Lung (tissue), 12 donors: ENCODE data around the gene SFXN2. TPM values are rescaled to one million over a fixed set of nuclear protein-coding genes. Genes with fewer than 3 reads are reported as not detected.

Source experiments
- ATAC-seq: fragments of 200-7000 bp; cut with Tn5 transposase; one replicate; pipeline ENCODE4 v1.9.1; 2020; ENCODE audit warnings: moderate number of reproducible peaks; ENCODE audit not compliant: insufficient read depth, low FRiP score
- DNase-seq, 3 donors: peaks; one replicate each; pipeline ENCODE4 v3.0.0-alpha.2; 2013 to 2017
- H3K27ac ChIP-seq, 2 donors: one replicate each; pipeline ENCODE4 v1.5.1; 2013; ENCODE audit warnings: mild to moderate bottlenecking in 2 of 2, moderate library complexity in 2 of 2, control low read depth in 1 of 2, inconsistent platforms in 1 of 2, low read depth in 1 of 2, low read length in 1 of 2
- H3K27me3 ChIP-seq, 3 donors: one replicate each; pipeline ENCODE4 v1.5.1; 2013; ENCODE audit warnings: low read length in 2 of 3; ENCODE audit not compliant: control insufficient read depth in 3 of 3, insufficient read depth in 3 of 3
- H3K36me3 ChIP-seq, 4 donors: one replicate each; pipeline ENCODE4 v1.5.1; 2013; ENCODE audit warnings: low read length in 4 of 4, mild to moderate bottlenecking in 1 of 4, moderate library complexity in 1 of 4; ENCODE audit not compliant: control insufficient read depth in 4 of 4, insufficient read depth in 4 of 4
- H3K4me1 ChIP-seq, 5 donors: one replicate each; pipeline ENCODE4 v1.5.1; 2013; ENCODE audit warnings: low read length in 5 of 5, mild to moderate bottlenecking in 2 of 5, moderate library complexity in 1 of 5; ENCODE audit not compliant: control insufficient read depth in 5 of 5, insufficient read depth in 5 of 5
- H3K4me3 ChIP-seq: one replicate; pipeline ENCODE4 v1.5.1; 2013; ENCODE audit warnings: mild to moderate bottlenecking, control low read depth, moderate library complexity
- H3K9ac ChIP-seq, 2 donors: one replicate each; pipeline ENCODE4 v1.5.1; 2013; ENCODE audit warnings: low read length in 2 of 2, control low read depth in 1 of 2; ENCODE audit not compliant: insufficient read depth in 1 of 2
- H3K9me3 ChIP-seq, 4 donors: one replicate each; pipeline ENCODE4 v1.5.1; 2013; ENCODE audit warnings: low read length in 3 of 4, mild to moderate bottlenecking in 1 of 4, moderate library complexity in 1 of 4; ENCODE audit not compliant: control insufficient read depth in 4 of 4, insufficient read depth in 3 of 4
- WGBS, 2 donors: extraction: QIAGEN DNeasy Blood & Tissue Kit; methylation state at CpG; one replicate each; pipeline ENCODE4 v1.1.7; 2013; 5-methylcytosine and 5-hydroxymethylcytosine counted together
- polyA plus RNA-seq, 2 donors: library from polyadenylated mRNA; stranded (reverse); fragments of 200-250 nt; gene quantifications; one replicate each; pipeline ENCODE4 v1.2.1, GENCODE V29; 2013
- total RNA-seq, 2 donors: library from RNA; depleted of rRNA in 1 of 2; stranded (reverse); fragments of >200 nt in 1 of 2; gene quantifications; one replicate each; pipeline ENCODE4 v1.2.1, GENCODE V29; 2014 to 2021
- TF ChIP-seq, protein P1 (sequence below): IDR thresholded peaks from 2 replicates; pipeline ENCODE4 v1.5.1; 2012; ENCODE audit warnings: mild to moderate bottlenecking; ENCODE audit errors: control extremely low read depth, extremely low read depth
- donor health status: control.
- donor health status: control.
- donor health status: Bipolar disorder and iron deficiency.
- donor health status: healthy.
- donor health status: DM: yes; HTN: yes; CAD: no.

SFXN2 gene
- total and polyA plus RNA-seq, 4 donors = 10.8 to 27.0 (median 14.0) TPM

DNA sequence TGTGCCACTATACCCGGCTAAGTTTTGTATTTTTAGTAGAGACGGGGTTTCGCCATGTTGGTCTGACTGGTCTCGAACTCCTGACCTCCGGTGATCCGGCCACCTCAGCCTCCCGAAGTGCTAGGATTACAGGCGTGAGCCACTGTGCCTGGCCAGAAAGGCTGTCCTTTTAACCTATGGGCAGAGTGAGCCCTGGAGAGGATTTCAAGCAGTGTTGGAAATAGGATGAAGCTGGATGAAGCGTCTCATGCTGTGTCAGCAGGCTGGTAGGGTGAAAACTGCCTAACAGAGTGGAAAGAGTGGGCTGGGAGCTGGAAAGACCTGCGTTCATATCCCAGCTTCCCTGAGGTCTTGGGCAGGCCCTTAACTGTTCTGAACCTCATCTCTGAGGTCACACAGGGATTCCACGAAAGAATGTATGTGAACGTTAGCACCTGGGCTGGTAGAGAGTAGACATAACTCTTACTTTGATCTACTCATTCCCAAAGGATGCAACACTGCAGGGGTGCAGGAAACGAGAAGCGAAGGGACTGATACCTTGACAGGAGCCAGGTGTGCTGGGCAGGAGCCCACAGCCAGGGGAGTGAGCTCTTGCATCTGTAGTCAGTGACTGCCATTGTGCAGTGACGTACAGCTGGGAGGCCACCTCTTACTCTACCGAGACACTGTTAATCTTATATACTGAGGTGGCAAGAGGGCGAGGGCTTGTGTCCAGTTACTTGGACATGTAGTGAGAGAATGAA lies 63.4 kb downstream of the SFXN2 start:
- Histone ChIP-seq H3K36me3 (peaks cover 0 to 3% (median 0%) of the 10 kb centered on the region in 4 donors), H3K27me3 (no peaks in the 10 kb centered on the region), H3K9ac (peak overlapping the region in 1 of 2 donors; percentile 100), H3K27ac (peak overlapping the region; percentile 82 to 94), H3K4me1 (peaks cover 47 to 60% (median 48%) of the 10 kb centered on the region in 5 donors), H3K9me3 (no peaks in the 10 kb centered on the region), H3K4me3 (no peak overlapping the region)
- DNase-seq (peak in 2 of 3 donors; percentile 57 to 73), ATAC-seq (no peak)
- TF ChIP-seq, protein P1, sequence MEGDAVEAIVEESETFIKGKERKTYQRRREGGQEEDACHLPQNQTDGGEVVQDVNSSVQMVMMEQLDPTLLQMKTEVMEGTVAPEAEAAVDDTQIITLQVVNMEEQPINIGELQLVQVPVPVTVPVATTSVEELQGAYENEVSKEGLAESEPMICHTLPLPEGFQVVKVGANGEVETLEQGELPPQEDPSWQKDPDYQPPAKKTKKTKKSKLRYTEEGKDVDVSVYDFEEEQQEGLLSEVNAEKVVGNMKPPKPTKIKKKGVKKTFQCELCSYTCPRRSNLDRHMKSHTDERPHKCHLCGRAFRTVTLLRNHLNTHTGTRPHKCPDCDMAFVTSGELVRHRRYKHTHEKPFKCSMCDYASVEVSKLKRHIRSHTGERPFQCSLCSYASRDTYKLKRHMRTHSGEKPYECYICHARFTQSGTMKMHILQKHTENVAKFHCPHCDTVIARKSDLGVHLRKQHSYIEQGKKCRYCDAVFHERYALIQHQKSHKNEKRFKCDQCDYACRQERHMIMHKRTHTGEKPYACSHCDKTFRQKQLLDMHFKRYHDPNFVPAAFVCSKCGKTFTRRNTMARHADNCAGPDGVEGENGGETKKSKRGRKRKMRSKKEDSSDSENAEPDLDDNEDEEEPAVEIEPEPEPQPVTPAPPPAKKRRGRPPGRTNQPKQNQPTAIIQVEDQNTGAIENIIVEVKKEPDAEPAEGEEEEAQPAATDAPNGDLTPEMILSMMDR = no peak
- WGBS, 2 donors = 81 to 89% methylated on average over 17 of the region's 17 CpGs

GRCh38 chr10:102778781-102779180 lies 64.3 kb downstream of the SFXN2 start:
- DNase-seq = no peak
- no peak overlapping the region for H3K9ac ChIP-seq
- WGBS, 2 donors = 91 to 93% methylated on average over 2 of the region's 2 CpGs
- H3K27ac ChIP-seq = no peak overlapping the region
- H3K9me3 ChIP-seq = no peaks in the 10 kb centered on the region
- no peak overlapping the region for H3K4me3 ChIP-seq
- TF ChIP-seq, protein P1 = no peak
- H3K36me3 ChIP-seq = peaks cover 0 to 3% (median 0%) of the 10 kb centered on the region in 4 donors
- H3K4me1 ChIP-seq = peaks cover 47 to 68% (median 53%) of the 10 kb centered on the region in 5 donors
- no peaks in the 10 kb centered on the region for H3K27me3 ChIP-seq
- no peak for ATAC-seq

DNA sequence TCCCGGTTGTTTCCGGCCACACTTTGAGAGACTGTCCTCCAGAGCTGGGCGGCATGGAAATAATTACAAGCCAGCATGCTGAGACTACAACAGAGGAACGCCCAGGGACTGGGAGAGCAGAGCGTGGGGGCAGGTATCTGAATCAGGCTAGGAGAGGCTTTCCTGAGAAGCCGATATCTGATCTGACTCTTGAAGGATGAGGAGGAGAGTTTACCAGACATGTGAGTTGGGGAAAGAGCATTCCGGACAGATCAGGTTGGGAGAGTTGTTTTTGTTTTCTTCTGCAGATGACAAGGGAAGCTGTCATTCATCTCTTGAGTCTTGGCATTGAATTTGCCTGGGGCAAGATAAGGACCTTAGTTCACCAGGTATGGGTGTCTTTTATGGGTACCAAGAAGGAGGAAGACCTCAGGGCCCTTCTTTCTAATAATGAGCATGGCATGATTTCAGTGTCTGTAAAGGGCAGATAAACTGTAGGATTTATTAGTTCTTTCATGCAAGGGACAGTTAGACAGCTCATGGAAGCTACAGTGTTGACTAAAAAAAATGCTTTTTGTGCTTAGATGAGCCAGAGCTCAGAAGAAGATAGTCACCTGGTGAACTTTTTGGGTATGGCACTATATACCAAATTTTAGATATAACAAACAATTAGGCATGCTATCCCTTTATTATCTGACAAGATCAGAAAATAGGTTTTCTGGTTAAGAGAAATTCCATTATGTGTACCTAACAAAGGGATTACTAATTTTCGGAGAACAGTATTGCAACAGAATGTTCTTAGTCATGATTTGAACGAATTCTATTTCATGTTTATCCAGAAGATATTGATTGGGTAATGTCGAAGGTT lies 65.5 kb downstream of the SFXN2 start:
- H3K9ac ChIP-seq = no peak overlapping the region
- H3K27ac ChIP-seq = peak overlapping the region; percentile 55 to 77
- H3K27me3 ChIP-seq = no peaks in the 10 kb centered on the region
- no peak for ATAC-seq
- TF ChIP-seq, protein P1 = no peak
- peaks cover 47 to 68% (median 52%) of the 10 kb centered on the region in 5 donors for H3K4me1 ChIP-seq
- H3K4me3 ChIP-seq = no peak overlapping the region
- no peaks in the 10 kb centered on the region for H3K9me3 ChIP-seq
- H3K36me3 ChIP-seq = peaks cover 0 to 3% (median 0%) of the 10 kb centered on the region in 4 donors
- DNase-seq = no peak
- WGBS, 2 donors = 71 to 79% methylated on average over 10 of the region's 10 CpGs
